GM23338 (cell line): ENCODE results near the gene MRPS11.

Experiments used
- CREB1 ChIP-seq: fragments of 250-450 bp; sonication (Bioruptor Pico); IDR thresholded peaks from 2 replicates; pipeline ENCODE4 v1.5.0; 2020; ENCODE audit warnings: low read depth, mild to moderate bottlenecking, moderate library complexity
- CTCF ChIP-seq, 2 experiments: fragments of 200-600 bp in 1 of 2; sonication (generic) in 1 of 2; conservative IDR thresholded peaks; 2 replicates each; pipeline versions ENCODE4 v1.5.1 to v1.6.1; 2016 to 2017; ENCODE audit warnings: antibody characterized with exemption in 2 of 2, low read depth in 2 of 2, mild to moderate bottlenecking in 2 of 2, moderate library complexity in 1 of 2
- EZH2 ChIP-seq: fragments of 200-600 bp; sonication (generic); IDR thresholded peaks from one replicate; pipeline ENCODE4 v1.8.0; 2017; ENCODE audit warnings: antibody characterized with exemption, mild to moderate bottlenecking, low read depth; ENCODE audit not compliant: unreplicated experiment
- POLR2AphosphoS5 ChIP-seq: IDR thresholded peaks from 2 replicates; pipeline ENCODE4 v1.6.1; 2016; ENCODE audit warnings: antibody characterized with exemption, low read depth
- ZNF462 ChIP-seq: fragments of 250-450 bp; sonication (Bioruptor Pico); IDR thresholded peaks from 2 replicates; pipeline ENCODE4 v1.5.0; 2020; ENCODE audit warnings: mild to moderate bottlenecking, moderate library complexity

GRCh38 chr15:88453651-88454050 lies 13.9 kb upstream of the MRPS11 start:
- no peak for TF ChIP-seq CTCF (conservative IDR thresholded peaks at IDR 0.05; ENCODE audit: low read depth in 2 of 2)
- TF ChIP-seq EZH2 = no peak
- TF ChIP-seq POLR2AphosphoS5 = no peak
- no peak for TF ChIP-seq CREB1
- no peak for TF ChIP-seq ZNF462 (CRISPR knock-in tag)
